GM21381 (cell line): ENCODE measurements around the gene RNASE12.
"Not testable (repeated sequence)": the region's sequence is repeated elsewhere in the genome, so short reads cannot be mapped to it uniquely, and the experiment has no call there.

ENCODE experiments used
- ATAC-seq: cut with Tn5 transposase; IDR thresholded peaks from one replicate; pipeline ENCODE4 v1.9.1; 2021; ENCODE audit warnings: mild to moderate bottlenecking, moderate library complexity; ENCODE audit not compliant: unreplicated experiment

The RNASE12 gene

DNA sequence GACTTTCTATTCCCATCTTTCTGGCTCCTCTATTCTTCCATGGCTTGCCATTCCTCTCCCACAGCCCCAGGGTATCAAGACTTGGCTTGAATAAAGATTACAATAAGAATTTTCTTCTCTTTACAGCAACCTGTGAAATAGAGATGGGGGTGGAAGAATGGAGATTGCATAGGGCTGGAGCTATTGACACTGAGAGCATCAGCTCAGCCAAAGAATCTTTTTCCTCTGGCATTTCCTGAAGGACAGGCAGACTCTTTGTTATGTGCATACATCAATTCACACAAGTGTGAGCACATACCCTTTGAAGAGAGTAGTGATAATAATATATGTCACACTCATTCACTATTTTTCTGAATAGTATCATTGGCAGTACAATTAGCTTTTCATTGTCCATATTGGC is 8.0 kb downstream of the RNASE12 start:
- ATAC-seq: no peak

DNA sequence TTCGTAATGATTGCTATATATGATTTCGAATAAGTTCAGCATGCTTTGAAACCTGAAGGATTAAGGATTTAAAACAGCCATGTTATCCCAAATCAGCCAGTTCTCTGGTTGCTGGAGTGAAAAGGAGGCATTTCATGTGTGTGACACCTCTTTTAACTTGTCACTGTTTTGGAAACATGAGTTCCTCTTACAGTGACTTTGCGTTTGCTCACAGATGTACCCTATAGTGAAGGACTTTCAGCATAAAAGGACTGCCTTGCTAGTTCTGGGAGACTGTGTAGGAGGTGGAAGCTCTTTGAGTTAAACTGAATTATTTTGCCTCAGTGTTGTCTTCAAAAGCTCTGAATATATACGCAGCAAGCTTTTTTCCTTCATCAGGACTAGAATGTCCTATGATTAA is 10.9 kb downstream of the RNASE12 start:
- ATAC-seq: no peak

DNA sequence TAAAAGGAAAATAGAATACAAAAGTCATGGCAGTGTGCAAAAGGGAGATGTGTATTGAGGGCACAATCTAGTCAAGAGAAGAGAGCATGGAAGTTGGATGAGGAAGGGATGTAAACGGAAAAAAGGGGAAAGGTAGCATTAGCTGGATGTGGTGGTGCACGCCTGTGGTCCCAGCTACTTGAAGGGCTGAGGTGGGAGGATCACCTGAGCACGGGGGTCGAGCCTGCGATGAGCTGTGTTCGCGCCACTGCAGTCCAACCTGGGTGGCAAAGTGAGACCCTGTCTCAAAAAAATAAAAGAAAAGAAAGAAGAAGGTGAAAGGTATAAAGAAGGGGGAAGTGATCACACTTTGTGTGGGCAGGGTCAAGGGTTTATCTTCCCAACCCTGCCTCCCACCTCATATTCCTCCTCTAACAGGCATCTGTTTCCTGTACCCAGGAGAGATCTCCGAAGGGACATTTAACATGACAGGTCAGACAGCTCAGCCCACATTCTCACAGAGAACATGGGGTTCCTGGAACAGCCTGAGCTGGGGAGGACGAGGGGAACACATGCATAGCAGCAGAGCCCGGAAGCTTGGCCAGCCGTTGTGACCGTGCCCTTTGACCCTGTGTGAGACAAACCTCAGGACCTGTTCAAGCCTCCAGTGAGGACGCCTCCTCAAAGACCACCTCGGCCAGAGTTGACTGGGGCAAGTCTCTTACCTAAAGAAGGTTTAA is 12.2 kb downstream of the RNASE12 start:
- ATAC-seq: no peak

DNA sequence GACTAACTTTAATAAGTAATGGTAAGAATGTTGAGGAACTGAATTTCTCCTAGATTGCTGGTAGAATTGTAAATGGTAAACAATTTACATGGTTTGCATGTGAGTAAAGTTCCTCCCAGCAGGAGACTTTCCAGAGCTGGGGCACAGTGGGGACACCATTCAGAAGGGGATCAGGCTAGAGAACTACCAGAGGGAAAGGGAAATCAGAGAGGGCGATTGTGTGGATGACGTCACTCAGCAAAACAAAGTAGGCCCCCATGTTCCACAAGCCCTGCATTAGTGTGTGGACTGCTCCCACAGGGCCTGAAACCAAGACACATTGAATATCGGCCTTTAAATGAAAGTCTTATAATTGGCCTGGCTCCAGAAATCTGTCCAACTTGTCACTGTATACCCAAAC is 12.9 kb downstream of the RNASE12 start:
- no peak for ATAC-seq

DNA sequence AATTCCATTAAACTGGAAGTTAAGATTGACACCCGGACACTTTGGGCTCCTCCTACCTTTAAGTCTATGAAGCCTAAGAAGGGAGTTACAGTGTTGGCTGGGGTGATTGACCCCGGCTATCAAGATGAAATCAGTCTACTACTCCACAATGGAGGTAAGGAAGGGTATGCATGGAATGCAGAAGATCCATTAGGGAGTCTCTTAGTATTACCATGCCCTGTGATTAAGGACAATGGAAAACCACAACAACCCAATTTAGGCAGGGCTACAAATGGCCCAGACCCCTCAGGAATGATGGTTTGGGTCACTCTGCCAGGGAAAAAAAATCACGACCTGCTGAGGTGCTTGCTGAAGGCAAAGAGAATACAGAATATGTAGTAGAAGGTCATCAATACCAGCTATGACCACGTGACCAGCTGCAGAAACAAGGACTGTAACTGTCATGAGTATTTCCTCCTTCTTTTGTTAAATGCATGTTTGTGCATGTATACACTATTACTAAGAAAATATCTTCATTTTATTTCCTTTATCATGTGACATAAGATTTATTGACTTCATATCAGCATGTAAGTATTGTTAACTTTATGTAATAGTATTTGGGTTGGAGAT is 18.7 kb downstream of the RNASE12 start:
- not testable (repeated sequence) for ATAC-seq

DNA sequence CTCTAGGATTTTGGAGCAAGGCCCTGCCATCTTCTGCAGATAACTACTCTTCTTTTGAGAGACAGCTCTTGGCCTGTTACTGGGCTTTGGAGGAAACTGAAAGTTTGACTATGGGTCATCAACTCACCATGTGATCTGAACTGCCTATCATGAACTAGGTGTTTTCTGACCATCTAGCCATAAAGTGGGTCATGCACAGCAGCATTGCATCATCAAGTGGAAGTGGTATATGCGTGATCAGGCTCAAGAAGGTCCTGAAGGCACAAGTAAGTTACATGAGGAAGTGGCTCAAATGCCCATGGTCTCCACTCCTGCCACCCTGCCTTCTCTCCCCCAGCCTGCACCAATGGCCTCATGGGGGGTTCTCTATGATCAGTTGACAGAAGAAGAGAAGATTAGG is 20.5 kb downstream of the RNASE12 start:
- not testable (repeated sequence) for ATAC-seq

DNA sequence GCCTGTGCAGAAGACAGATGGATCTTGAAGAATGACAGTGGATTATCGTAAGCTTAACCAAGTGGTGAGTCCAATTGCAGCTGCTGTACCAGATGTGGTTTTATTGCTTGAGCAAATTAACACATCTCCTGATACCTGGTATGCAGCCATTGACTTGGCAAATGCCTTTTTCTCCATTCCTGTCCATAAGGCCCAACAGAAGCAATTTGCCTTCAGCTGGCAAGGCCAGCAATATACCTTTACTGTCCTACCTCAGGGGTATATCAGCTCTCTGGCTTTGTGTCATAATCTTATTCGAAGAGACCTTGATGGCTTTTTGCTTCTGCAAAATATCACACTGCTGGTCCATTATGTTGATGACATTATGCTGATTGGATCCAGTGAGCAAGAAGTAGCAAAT is 21.3 kb downstream of the RNASE12 start:
- ATAC-seq: not testable (repeated sequence)

DNA sequence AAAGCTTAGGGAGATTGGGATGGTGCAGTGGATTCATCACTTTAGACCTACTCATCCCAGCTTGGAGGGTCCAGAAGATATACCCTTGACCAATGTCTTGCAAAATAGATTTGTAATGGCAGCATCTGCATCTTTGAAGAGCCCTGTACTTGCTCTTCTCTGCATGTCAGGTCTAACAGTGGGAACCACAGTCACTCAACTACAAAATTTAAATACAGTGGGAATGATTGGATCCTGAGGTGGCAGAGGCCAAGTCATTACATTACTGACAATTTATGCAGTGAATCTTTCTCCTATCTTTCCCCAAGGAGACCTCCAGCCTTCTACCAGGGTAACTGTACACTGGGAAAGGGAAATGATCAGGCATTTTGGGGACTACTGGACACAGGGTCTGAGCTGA is 22.1 kb downstream of the RNASE12 start:
- no peak for ATAC-seq

DNA sequence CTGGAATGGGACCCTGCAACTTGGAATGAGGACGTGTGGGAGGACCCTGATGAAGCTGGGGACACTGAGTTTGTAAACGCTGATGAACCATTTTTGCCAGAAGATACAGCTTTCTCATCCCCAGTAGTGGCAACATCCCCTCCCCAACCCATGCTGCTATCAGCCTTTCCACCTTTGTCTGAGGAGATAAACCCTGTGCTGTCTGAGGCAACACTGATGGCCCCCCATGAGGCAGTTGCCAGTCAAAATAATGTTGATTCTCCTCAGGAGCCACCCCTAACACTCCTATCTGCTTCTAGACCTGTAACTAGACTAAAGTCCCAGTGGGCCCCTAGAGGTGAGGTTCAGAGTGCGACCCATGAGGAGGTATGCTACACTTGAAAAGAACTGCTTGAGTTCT is 22.8 kb downstream of the RNASE12 start:
- ATAC-seq: no peak

DNA sequence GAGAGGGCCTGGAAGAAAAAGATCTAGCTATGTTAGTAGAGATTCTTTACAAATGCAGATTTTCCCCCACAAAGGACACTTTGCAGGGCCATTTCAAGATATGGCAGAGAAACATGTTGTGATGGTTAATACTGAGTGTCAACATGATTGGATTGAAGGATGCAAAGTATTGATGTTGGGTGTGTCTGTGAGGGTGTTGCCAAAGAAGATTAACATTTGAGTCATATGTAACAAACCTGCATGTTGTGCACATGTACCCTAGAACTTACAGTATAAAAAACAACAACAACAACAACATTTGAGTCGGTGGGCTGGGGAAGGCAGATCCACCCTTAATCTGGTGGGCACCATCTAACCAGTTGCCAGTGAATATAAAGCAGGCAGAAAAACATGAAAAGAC is 24.0 kb downstream of the RNASE12 start:
- not testable (repeated sequence) for ATAC-seq

DNA sequence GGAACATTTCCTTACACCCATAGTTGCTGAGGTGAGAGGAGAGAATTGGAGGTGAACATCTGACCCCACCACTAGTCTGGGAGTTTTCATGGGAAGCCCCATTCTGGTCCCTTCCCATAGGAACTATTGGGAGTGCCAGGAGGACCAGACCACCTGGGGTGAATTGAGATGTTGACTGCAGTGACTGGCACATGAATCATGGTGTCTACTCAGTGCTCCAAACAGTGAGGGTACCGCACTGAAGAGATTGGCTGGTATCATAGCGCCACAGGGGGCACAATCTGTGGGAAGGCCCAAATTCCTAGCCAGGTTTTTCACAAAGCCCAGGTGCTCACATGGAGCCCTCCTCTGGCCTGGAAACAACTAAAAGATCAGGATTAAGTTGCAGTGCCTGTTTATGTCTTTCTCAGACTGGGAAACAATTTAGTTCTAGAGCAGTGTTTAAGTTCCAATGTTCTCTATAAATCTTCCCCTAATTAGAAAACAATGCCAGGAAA is 26.6 kb downstream of the RNASE12 start:
- ATAC-seq: no peak

DNA sequence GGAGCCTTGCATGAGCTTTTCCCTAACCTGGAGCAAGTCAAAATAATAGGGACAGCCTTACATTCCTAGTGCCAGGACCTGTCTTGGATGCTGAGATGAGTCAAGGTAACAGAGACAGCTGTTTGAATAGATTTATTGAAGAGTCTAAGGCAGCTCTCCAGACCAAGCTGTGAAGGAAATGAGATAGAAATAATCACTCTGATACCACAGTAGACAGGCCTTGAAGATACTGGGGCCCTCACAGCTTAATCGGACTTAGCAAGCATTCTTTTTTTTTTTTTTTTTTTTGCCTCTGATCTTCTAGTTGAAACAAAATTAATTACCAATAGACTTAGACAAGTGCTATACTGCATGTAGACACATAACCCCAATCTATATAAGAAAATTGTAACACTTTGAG is 27.2 kb downstream of the RNASE12 start:
- no peak for ATAC-seq

DNA sequence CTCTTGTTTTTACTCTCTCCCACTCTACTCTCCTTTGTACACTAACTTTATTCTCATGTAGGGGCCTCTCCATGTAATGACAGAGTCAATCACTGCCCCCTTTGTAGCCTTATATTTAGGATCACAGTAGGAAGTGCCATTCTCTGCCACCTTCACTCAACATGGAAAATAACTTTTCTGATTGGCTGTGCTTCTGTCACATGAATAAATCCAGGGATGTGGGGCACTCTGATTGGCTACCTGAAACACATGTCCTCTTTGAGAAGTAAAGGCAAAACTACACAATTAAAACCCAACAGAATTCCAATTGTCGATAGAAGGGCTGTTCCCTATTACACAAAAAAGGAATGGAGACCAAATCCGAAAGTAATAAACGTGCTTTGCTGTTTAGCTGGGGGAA is 30.2 kb downstream of the RNASE12 start, which contains the start of gene RNASE9:
TSS of gene RNASE9 (minus strand) at position 87 of the 400 bp plus-strand sequence.
- ATAC-seq: no peak

DNA sequence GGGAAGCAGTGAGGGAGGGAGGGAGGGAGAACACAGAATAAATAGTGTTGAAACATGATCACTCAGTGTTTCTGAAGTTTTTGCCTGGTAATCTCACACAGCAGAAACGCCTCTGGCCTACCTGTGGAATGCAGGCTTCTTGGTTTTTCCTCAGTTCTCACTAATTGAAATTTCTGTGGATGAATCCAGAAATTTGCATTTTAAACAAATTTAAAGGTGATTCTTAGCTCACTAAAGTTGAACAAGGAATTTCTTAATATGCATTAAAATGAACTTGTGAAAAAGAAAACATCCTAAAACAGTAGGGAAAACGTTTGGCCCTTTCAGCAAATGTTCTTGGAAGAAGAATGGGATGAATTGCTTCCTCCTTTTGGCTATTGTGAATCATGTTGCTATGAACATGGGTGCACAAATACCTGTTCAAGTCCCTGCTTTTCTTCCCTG is 31.7 kb downstream of the RNASE12 start:
- ATAC-seq: no peak

DNA sequence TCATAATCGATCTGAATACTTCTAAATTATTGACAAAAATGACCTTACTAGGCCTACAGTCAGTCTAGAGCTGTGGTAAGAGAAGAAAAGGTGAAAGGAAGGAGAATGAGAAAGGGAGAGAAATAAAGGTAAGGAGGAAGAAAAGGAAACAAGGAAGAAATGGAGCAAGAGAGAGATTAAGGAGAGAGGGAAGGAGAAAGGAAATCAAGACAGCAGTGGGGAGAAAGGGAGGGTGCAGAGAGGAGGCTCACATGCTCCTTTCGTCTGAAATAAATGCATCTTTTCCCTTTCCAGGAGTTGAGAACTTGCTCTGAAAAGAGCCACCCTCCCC is 34.0 kb downstream of the RNASE12 start:
- ATAC-seq: no peak

DNA sequence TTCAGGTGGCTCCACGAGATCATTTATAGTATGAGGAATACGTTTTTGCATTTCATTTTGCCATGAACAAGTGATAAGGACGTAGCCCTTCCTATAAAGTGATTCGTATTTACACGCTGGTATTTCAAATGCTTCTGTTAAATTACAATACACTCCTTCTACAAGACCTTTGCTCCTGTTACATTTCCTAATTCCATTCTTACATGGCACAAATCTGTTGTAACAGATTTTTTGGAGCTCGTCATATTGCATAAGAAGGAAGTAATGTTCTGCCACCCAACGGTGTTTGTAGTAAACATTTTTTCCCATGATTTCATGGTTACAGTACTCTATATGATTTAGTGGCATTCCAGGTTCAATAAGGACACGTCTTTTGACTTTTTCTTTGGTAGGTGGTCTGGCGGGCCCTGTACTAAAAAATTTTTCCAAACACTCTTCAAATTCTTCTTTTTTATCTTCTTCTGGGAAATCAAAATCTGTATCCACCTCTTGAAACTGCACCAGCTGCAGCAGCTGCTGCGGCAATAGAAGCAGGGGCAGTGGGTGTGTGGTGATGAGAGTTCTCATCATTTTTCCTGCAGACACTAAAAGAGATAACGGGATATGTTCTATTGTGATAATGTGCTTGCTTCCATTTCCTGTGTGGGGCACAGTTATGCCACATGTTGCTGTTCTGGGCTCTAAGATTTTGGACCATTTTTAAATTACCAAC is 34.5 kb downstream of the RNASE12 start:
- no peak for ATAC-seq

DNA sequence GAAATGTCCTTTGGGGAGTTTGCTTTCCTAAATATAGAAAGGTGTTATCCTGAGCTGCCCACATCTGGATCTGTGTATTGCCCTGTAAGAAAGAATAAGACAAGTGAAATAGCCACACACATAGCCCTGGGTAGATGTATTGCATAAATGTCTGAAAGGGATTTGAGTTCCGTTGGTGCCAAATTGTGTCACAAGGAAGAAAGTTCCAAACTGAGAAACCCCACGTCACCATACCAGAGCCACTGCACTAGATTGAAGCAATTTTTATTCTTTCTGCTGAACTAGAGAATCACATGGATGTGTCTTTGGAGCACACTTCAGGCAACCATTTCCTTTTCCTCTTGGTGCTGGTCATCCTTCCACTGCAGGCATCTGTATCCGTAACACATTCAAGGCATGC is 35.3 kb downstream of the RNASE12 start:
- ATAC-seq: no peak

DNA sequence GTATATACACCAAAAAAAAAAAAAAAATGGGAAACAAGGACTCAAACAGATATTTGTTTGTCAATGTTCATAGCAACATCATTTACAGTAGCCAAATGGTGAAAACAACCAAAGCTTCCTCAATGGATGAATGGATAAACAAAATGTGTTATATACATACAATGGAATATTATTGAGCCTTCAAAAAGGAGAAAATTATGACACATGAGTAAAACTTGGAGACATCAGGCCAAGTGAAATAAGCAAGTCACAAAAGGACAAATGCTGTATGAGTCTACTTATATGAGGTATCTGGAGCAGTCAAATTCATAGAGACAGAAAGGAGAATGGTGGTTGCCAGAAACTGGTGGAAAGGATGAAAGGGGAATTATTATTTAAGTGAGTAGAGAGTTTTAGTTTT is 38.2 kb downstream of the RNASE12 start:
- ATAC-seq: no peak

DNA sequence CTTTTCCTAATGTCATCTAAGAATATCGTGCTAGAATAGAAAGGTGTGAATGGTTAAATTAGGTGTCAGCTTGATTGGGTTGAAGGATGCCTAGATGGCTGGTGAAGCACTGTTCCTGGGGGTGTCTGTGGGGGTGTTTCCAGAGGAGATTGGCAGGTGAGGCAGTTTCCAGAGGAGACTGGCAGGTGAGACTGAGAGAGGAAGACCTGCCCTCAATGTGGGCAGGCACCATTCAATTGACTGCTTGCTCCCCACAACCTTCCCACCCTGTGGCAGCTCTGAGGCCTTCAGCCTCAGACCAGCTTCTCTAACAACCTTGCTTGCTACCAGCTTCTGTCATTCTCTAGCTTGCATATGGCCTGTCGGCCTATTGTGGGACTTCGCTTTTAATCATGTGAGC is 39.6 kb downstream of the RNASE12 start:
- no peak for ATAC-seq

DNA sequence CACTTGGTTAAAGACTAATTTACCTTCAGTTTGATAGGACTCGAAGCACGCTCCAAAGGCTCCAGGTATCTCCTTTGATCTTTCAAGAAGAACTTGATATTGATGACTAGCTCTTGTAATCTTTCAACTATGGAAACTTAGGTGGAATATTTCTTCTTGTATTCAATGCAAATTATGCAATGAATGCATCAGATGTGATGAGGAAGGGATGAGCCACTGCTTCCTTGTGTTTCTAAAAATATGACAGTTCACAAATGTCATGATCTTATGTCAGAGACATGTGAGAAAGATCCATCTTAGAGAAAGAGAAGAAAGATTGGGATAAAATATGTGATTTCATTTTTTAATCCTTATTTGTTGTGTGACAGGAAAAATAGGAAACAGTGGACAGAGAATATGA is 40.2 kb downstream of the RNASE12 start:
- ATAC-seq: no peak

DNA sequence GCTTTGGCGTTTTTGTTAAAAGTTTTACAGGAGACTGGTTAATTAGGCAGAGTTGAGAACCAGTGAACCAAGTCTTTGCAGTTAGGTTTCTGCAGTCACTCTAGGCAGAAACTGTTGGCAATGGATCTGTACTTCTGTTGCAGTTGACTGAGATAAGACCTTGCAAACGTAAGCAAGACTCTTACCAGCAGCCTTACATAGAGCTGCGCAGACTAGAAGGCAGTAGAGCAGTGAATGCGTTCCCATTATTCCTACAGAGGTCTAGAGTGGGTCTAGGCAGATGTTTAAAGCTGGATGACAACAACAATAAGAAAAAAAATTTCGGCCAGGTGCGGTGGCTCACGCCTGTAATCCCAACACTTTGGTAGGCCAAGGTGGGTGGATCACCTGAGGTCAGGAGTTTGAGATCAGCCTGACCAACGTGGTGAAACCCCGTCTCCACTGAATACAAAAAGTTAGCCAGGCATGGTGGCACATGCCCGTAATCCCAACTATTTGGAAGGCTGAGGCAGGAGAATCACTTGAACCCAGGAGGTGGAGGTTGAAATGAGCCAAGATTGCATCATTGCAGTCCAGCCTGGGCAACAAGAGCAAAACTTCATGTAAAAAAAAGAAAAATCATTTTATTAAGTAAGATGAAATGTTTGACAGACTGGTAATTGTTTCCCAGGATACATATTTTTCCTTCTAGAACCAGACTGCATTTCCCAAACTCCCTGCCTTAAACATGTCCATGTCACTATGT is 42.6 kb downstream of the RNASE12 start:
- ATAC-seq: no peak
